GM12872 (cell line): ENCODE results near the gene RREB1.

Experiments
- CTCF ChIP-seq: IDR thresholded peaks from 3 replicates; pipeline ENCODE4 v1.5.1; 2011; ENCODE audit warnings: low read depth, mild to moderate bottlenecking, low read length, moderate library complexity; ENCODE audit not compliant: insufficient read depth

Gene RREB1

GRCh38 chr6:7276199-7276524 lies 168.4 kb downstream of the RREB1 start:
- TF ChIP-seq CTCF = no peak

- TF ChIP-seq CTCF = no peak
Measured at GRCh38 chr6:7282097-7282906, 174.5 kb downstream of the RREB1 start.

GRCh38 chr6:7283676-7284075 lies 175.9 kb downstream of the RREB1 start:
- no peak for TF ChIP-seq CTCF

GRCh38 chr6:7285416-7285815 lies 177.7 kb downstream of the RREB1 start:
- no peak for TF ChIP-seq CTCF

GRCh38 chr6:7290079-7290478 lies 182.3 kb downstream of the RREB1 start:
- no peak for TF ChIP-seq CTCF

GRCh38 chr6:7292596-7293255 lies 185.0 kb downstream of the RREB1 start:
- no peak for TF ChIP-seq CTCF

- TF ChIP-seq CTCF = no peak
Measured at GRCh38 chr6:7295916-7296315, 188.2 kb downstream of the RREB1 start.
